Stomach (tissue), 9 donors: ENCODE results near the gene TMA7. TPM values are rescaled to one million over a fixed set of nuclear protein-coding genes. Genes with fewer than 3 reads are reported as not detected.

Source experiments
- DNase-seq, 2 donors: peaks; one replicate each; pipeline versions ENCODE4 v3.0.0 to v3.0.0-alpha.2; 2013 to 2019
- H3K27ac ChIP-seq, 5 donors: fragments of 200-600 bp in 4 of 5; sonication (generic) in 4 of 5; one replicate each; pipeline ENCODE4 v1.5.1; 2013 to 2019; ENCODE audit warnings: mild to moderate bottlenecking in 1 of 5, moderate library complexity in 1 of 5
- H3K27me3 ChIP-seq, 3 donors: fragments of 200-600 bp; sonication (generic); one replicate each; pipeline ENCODE4 v1.5.1; 2017 to 2019; ENCODE audit warnings: mixed run types in 1 of 3
- H3K36me3 ChIP-seq, 4 donors: fragments of 200-600 bp; sonication (generic); 1 replicate in 3 of 4; 2 replicates in 1 of 4; pipeline ENCODE4 v1.5.1; 2016 to 2019
- H3K4me1 ChIP-seq, 4 donors: fragments of 200-600 bp; sonication (generic); one replicate each; pipeline ENCODE4 v1.5.1; 2016 to 2019
- H3K4me3 ChIP-seq, 4 donors: fragments of 200-600 bp; sonication (generic) in 3 of 4; one replicate each; pipeline ENCODE4 v1.5.1; 2016 to 2019; ENCODE audit warnings: mild to moderate bottlenecking in 1 of 4
- H3K9me3 ChIP-seq, 4 donors: fragments of 200-600 bp; sonication (generic); one replicate each; pipeline ENCODE4 v1.5.1; 2016 to 2019
- EP300 ChIP-seq: sonication (generic); formaldehyde crosslinking; IDR thresholded peaks from one replicate; pipeline ENCODE4 v1.6.1; 2017; ENCODE audit warnings: antibody characterized with exemption
- POLR2A ChIP-seq, 4 donors: fragments of 450-650 bp; IDR thresholded peaks; one replicate each; pipeline ENCODE4 v1.6.1; 2016; ENCODE audit warnings: antibody characterized with exemption in 4 of 4, control low read depth in 2 of 4, mild to moderate bottlenecking in 1 of 4, moderate library complexity in 1 of 4
- POLR2AphosphoS5 ChIP-seq, 3 donors: sonication (generic); formaldehyde crosslinking; IDR thresholded peaks; one replicate each; pipeline ENCODE4 v1.6.1; 2016; ENCODE audit warnings: antibody characterized with exemption in 3 of 3
- WGBS, 5 donors: extraction: QIAGEN DNeasy Blood & Tissue Kit in 3 of 5; methylation state at CpG; one replicate each; pipeline versions ENCODE4 v1.1.5 to v1.1.7; 2013 to 2018; 5-methylcytosine and 5-hydroxymethylcytosine counted together
- intact Hi-C: fragments of 100-400 bp; cut with DNase I; formaldehyde crosslinking; loops from one replicate; pipeline ENCODE4 v1.15.1; 2023; ENCODE audit warnings: low total_unique reads
- polyA plus RNA-seq, 3 donors: library from polyadenylated mRNA; stranded (reverse); fragments of 200-250 nt; gene quantifications; one replicate each; pipeline ENCODE4 v1.2.3, GENCODE V29; 2013
- total RNA-seq, 5 donors: library from RNA; depleted of rRNA; stranded (reverse); fragments of >200 nt; gene quantifications; one replicate each; pipeline versions ENCODE4 v1.1.0 to v1.2.3, GENCODE V29; 2014 to 2016
- TF ChIP-seq, protein P1 (sequence below), 7 experiments: fragments of 450-650 bp in 4 of 7; fragments of 200-600 bp in 3 of 7; sonication (generic) in 3 of 7; IDR thresholded peaks; one replicate each; pipeline ENCODE4 v1.5.1; 2016 to 2019; ENCODE audit warnings: antibody characterized with exemption in 7 of 7, control low read depth in 2 of 7, mild to moderate bottlenecking in 1 of 7
- donor health status: healthy with polysubstance abuse.
- donor health status: Bipolar disorder and iron deficiency.
- donor health status: healthy.

TMA7 gene
- total and polyA plus RNA-seq, 8 donors: 107 to 702 (median 266) TPM

GRCh38 chr3:48464713-48465221, 24.7 kb downstream of the TMA7 start:
- Histone ChIP-seq H3K27me3 (no peaks in the 10 kb centered on the region), H3K27ac (peak overlapping the region; percentile 97 to 100 (median 100)), H3K4me1 (peaks cover 36 to 54% (median 49%) of the 10 kb centered on the region in 4 donors), H3K4me3 (no peak overlapping the region), H3K9me3 (no peaks in the 10 kb centered on the region), H3K36me3 (peaks cover 51 to 60% (median 54%) of the 10 kb centered on the region in 4 donors)
- intact Hi-C loops: loop anchor here (5.0 kb wide), 1 partner anchor 88 kb away; no protein-coding TSS in a partner anchor
- DNase-seq: no peak
- 81 to 95% (median 89%) methylated on average over 13 to 17 of the region's 17 CpGs for WGBS, 5 donors
- no peak for TF ChIP-seq EP300
- no peak for TF ChIP-seq POLR2AphosphoS5 (IDR thresholded peaks at IDR 0.05)
- TF ChIP-seq, protein P1, sequence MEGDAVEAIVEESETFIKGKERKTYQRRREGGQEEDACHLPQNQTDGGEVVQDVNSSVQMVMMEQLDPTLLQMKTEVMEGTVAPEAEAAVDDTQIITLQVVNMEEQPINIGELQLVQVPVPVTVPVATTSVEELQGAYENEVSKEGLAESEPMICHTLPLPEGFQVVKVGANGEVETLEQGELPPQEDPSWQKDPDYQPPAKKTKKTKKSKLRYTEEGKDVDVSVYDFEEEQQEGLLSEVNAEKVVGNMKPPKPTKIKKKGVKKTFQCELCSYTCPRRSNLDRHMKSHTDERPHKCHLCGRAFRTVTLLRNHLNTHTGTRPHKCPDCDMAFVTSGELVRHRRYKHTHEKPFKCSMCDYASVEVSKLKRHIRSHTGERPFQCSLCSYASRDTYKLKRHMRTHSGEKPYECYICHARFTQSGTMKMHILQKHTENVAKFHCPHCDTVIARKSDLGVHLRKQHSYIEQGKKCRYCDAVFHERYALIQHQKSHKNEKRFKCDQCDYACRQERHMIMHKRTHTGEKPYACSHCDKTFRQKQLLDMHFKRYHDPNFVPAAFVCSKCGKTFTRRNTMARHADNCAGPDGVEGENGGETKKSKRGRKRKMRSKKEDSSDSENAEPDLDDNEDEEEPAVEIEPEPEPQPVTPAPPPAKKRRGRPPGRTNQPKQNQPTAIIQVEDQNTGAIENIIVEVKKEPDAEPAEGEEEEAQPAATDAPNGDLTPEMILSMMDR (IDR thresholded peaks at IDR 0.05): no peak
- TF ChIP-seq POLR2A (IDR thresholded peaks at IDR 0.05): no peak

DNA sequence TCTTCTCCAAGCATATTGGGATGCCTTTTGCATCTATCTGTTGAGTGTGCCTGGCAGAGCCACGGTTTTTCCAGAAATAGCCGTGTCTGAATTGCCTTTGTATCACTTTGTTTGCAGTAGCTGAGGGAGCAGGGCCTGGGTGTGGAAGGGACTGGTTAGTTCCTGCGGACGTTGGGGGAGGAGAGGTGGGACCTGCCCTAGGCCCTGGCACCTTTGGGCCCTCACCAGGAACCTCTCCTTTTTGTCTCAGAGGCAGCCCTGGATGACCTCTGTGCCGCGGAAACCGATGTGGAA, 25.1 kb downstream of the TMA7 start:
- peak overlapping the region in 1 of 4 donors; percentile 49 for H3K4me3 ChIP-seq
- H3K27me3 ChIP-seq: no peaks in the 10 kb centered on the region
- H3K36me3 ChIP-seq: peaks cover 47 to 60% (median 53%) of the 10 kb centered on the region in 4 donors
- no peaks in the 10 kb centered on the region for H3K9me3 ChIP-seq
- intact Hi-C loops: no loop called here
- DNase-seq: no peak
- WGBS, 5 donors: 11 to 15% (median 13%) methylated on average over 7 of the region's 7 CpGs
- peaks cover 40 to 59% (median 53%) of the 10 kb centered on the region in 4 donors for H3K4me1 ChIP-seq
- no peak for TF ChIP-seq EP300
- TF ChIP-seq, protein P1 (IDR thresholded peaks at IDR 0.05): peak in 1 of 7 experiments; percentile 62
- peak overlapping the region; percentile 97 to 100 (median 100) for H3K27ac ChIP-seq

GRCh38 chr3:48465531-48466378, 25.7 kb downstream of the TMA7 start:
- intact Hi-C loops: no loop called here
- TF ChIP-seq POLR2A (IDR thresholded peaks at IDR 0.05) (peak in 2 of 4 donors; percentile 63 to 88), POLR2AphosphoS5 (IDR thresholded peaks at IDR 0.05) (peak; percentile 86 to 96 (median 96)), EP300 (no peak)
- TF ChIP-seq, protein P1 (IDR thresholded peaks at IDR 0.05): peak in 4 of 7 experiments; percentile 52 to 96 (median 68)
- WGBS, 5 donors: 0 to 2% (median 1%) methylated on average over 8 to 21 of the region's 21 CpGs
- Histone ChIP-seq H3K4me1 (peaks cover 43 to 64% (median 59%) of the 10 kb centered on the region in 4 donors), H3K9me3 (no peaks in the 10 kb centered on the region), H3K4me3 (peak overlapping the region; percentile 49 to 61 (median 56)), H3K27me3 (no peaks in the 10 kb centered on the region), H3K36me3 (peaks cover 41 to 59% (median 47%) of the 10 kb centered on the region in 4 donors), H3K27ac (peak overlapping the region; percentile 97 to 100 (median 100))
- DNase-seq: peak; percentile 97 to 100

- Histone ChIP-seq H3K27ac (peak overlapping the region; percentile 97 to 100 (median 100)), H3K4me1 (peaks cover 44 to 72% (median 67%) of the 10 kb centered on the region in 4 donors), H3K4me3 (peak overlapping the region; percentile 49 to 61 (median 56)), H3K9me3 (no peaks in the 10 kb centered on the region), H3K36me3 (peaks cover 33 to 52% (median 39%) of the 10 kb centered on the region in 4 donors), H3K27me3 (no peaks in the 10 kb centered on the region)
- 2 to 12% (median 8%) methylated on average over 7 to 19 of the region's 19 CpGs for WGBS, 5 donors
- intact Hi-C loops: no loop called here
- TF ChIP-seq POLR2AphosphoS5 (IDR thresholded peaks at IDR 0.05) (peak in 2 of 3 donors; percentile 9 to 29), EP300 (no peak)
- DNase-seq: peak; percentile 54 to 66
These were observed 26.5 kb downstream of the TMA7 start for GRCh38 chr3:48466386-48467109.
